GM12878 (cell line): Measurements from ENCODE around the gene MCC. TPM values are rescaled to one million over a fixed set of nuclear protein-coding genes. Genes with fewer than 3 reads are reported as not detected.

Source experiments
- ATF3 ChIP-seq: IDR thresholded peaks from 2 replicates; pipeline ENCODE4 v1.6.1; 2011; ENCODE audit warnings: low read depth, mild to moderate bottlenecking, low read length, moderate library complexity, borderline replicate concordance; ENCODE audit errors: extremely low read depth
- BCLAF1 ChIP-seq: fragments of 450-650 bp; IDR thresholded peaks from 2 replicates; pipeline ENCODE4 v1.6.1; 2017; ENCODE audit warnings: antibody characterized with exemption, mild to moderate bottlenecking, moderate library complexity
- CTCF ChIP-seq, 3 experiments: IDR thresholded peaks in 2 of 3; conservative IDR thresholded peaks in 1 of 3; 2 replicates each; pipeline ENCODE4 v1.5.1; 2011; ENCODE audit warnings: low read depth in 3 of 3, low read length in 3 of 3, mild to moderate bottlenecking in 3 of 3, control low read depth in 2 of 3, moderate library complexity in 2 of 3, inconsistent platforms in 1 of 3, mixed read lengths in 1 of 3; ENCODE audit not compliant: control insufficient read depth in 2 of 3, insufficient read depth in 1 of 3; ENCODE audit errors: extremely low read depth in 1 of 3
- SIN3A ChIP-seq: IDR thresholded peaks from 2 replicates; pipeline ENCODE4 v1.6.1; 2012; ENCODE audit warnings: low read depth, low read length, improper control_type of control experiment
- ZNF592 ChIP-seq: fragments of 450-650 bp; IDR thresholded peaks from 2 replicates; pipeline ENCODE4 v1.6.1; 2017; ENCODE audit warnings: mild to moderate bottlenecking, moderate library complexity
- polyA plus RNA-seq, 11 experiments: library from polyadenylated mRNA; depleted of rRNA in 4 of 11; unstranded in 6 of 11; stranded (reverse) in 5 of 11; fragments of >200 nt; fragmentation: Nextera tagmentation in 4 of 11; fragmentation: Illumina TruSeq in 1 of 11; extraction: Ambion mirVana in 4 of 11; extraction: Trizol in 1 of 11; gene quantifications; 1 replicate in 1 of 11; 2 replicates in 10 of 11; pipeline versions ENCODE4 v1.2.1 to v1.2.3, GENCODE V29; 2011 to 2016; ENCODE audit warnings: inconsistent platforms in 2 of 11, missing spikeins in 2 of 11, low read depth in 1 of 11
- total RNA-seq, 4 experiments: library from RNA; depleted of rRNA in 3 of 4; stranded (reverse); fragments of >200 nt in 3 of 4; fragmentation: Illumina TruSeq in 1 of 4; extraction: Trizol in 1 of 4; gene quantifications; 2 replicates each; pipeline versions ENCODE4 v1.2.1 to v1.2.3, GENCODE V29; 2013 to 2021

MCC gene
- total and polyA plus RNA-seq, 10 of the 15 experiments (the other 5 are each of a cell fraction or from before 2014, with no cell fraction given) = 0.03 to 0.86 (median 0.16) TPM

GRCh38 chr5:113495422-113495841, 7.2 kb upstream of the MCC start (continued):
- TF ChIP-seq ZNF592 (no peak), ATF3 (no peak), CTCF (IDR thresholded peaks at IDR 0.05 in 2 of 3, conservative IDR thresholded peaks at IDR 0.05 in 1 of 3; ENCODE audit: control insufficient read depth in 2 of 3, extremely low read depth in 1 of 3, insufficient read depth in 1 of 3, low read depth in 3 of 3, low read length in 3 of 3) (no peak), SIN3A (no peak), BCLAF1 (no peak)
